ENCODE measurements around the gene CCDC34. TPM values are rescaled to one million over a fixed set of nuclear protein-coding genes. Genes with fewer than 3 reads are reported as not detected.

CCDC34 gene
- total and polyA plus RNA-seq, 2 of the 4 experiments (the other 2 are of a cell fraction): 2.5 to 4.5 TPM

Other genes with a start within 250 kb of the CCDC34 start
- gene LGR4, start 109.6 kb upstream of the CCDC34 start, total RNA-seq (2012; rRNA removed): 6.8 and 8.1 TPM in 2 replicates
- 2.2 and 2.9 TPM in 2 replicates for gene LGR4, start 109.6 kb upstream of the CCDC34 start, polyA plus RNA-seq (2012; rRNA removed)
- gene LIN7C, start 143.6 kb upstream of the CCDC34 start, total RNA-seq (2012; rRNA removed): 25.5 and 58.3 TPM in 2 replicates
- 7.4 and 12.2 TPM in 2 replicates for gene LIN7C, start 143.6 kb upstream of the CCDC34 start, polyA plus RNA-seq (2012; rRNA removed)

All from IMR-90 (cell line).